ENCODE data around the gene WDR86.
A peak's percentile ranks its signal among the peaks of the same experiment; 100 is the strongest.

The WDR86 gene

GRCh38 chr7:151444632-151445031 is 34.8 kb upstream of the WDR86 start:
- peaks cover 15% of the 10 kb centered on the region for H3K27me3 Mint-ChIP-seq (ENCODE audit: low read depth)
- H3K9me3 Mint-ChIP-seq, result no peaks in the 10 kb centered on the region
- H3K27ac Mint-ChIP-seq, result peak overlapping the region in 2 of 3 experiments; percentile 58 to 75
- H3K36me3 Mint-ChIP-seq (ENCODE audit: low read depth), result no peaks in the 10 kb centered on the region
- no peak overlapping the region for H3K4me3 Mint-ChIP-seq
- peaks cover 36% of the 10 kb centered on the region for H3K4me1 Mint-ChIP-seq
- no peak for TF ChIP-seq CTCF (IDR thresholded peaks at IDR 0.05; ENCODE audit: unreplicated experiment in 3 of 3)

- TF ChIP-seq CTCF (IDR thresholded peaks at IDR 0.05; ENCODE audit: unreplicated experiment in 3 of 3), result no peak
- H3K4me3 Mint-ChIP-seq, result peak overlapping the region in 2 of 3 experiments; percentile 37 to 49
- H3K36me3 Mint-ChIP-seq (ENCODE audit: low read depth), result no peaks in the 10 kb centered on the region
- peaks cover 15% of the 10 kb centered on the region for H3K27me3 Mint-ChIP-seq (ENCODE audit: low read depth)
- H3K27ac Mint-ChIP-seq, result peak overlapping the region; percentile 41 to 80 (median 73)
- peaks cover 36% of the 10 kb centered on the region for H3K4me1 Mint-ChIP-seq
- no peaks in the 10 kb centered on the region for H3K9me3 Mint-ChIP-seq
Measured at GRCh38 chr7:151442776-151443496, 33.1 kb upstream of the WDR86 start.

- H3K4me3 Mint-ChIP-seq, result peak overlapping the region; percentile 55 to 76 (median 75)
- H3K9me3 Mint-ChIP-seq, result no peaks in the 10 kb centered on the region
- no peaks in the 10 kb centered on the region for H3K36me3 Mint-ChIP-seq (ENCODE audit: low read depth)
- H3K4me1 Mint-ChIP-seq, result peaks cover 46% of the 10 kb centered on the region
- H3K27me3 Mint-ChIP-seq (ENCODE audit: low read depth), result peaks cover 9% of the 10 kb centered on the region
- no peak for TF ChIP-seq CTCF (IDR thresholded peaks at IDR 0.05; ENCODE audit: unreplicated experiment in 3 of 3)
- peak overlapping the region; percentile 81 to 87 (median 82) for H3K27ac Mint-ChIP-seq
Measured at GRCh38 chr7:151440799-151441445, 31.1 kb upstream of the WDR86 start.

- Mint-ChIP-seq H3K27ac (peak within 1 kb of the TSS; percentile 77 to 82 (median 81)), H3K4me3 (peak within 1 kb of the TSS; percentile 41 to 76 (median 75)), H3K36me3 (ENCODE audit: low read depth) (no peaks in the 10 kb centered on the region), H3K9me3 (no peaks in the 10 kb centered on the region), H3K27me3 (ENCODE audit: low read depth) (peaks cover 9% of the 10 kb centered on the region), H3K4me1 (peaks cover 46% of the 10 kb centered on the region)
- no peak for TF ChIP-seq CTCF (IDR thresholded peaks at IDR 0.05; ENCODE audit: unreplicated experiment in 3 of 3)
Measured at GRCh38 chr7:151439855-151440798, 30.3 kb upstream of the WDR86 start, which contains the start of gene CRYGN. Gene CRYGN, minus strand, starts transcription at chr7:151440141. Its CDS starts 224 bp downstream, at chr7:151439917.

GRCh38 chr7:151438864-151439601 is 29.2 kb upstream of the WDR86 start:
- Mint-ChIP-seq H3K27ac (no peak overlapping the region), H3K9me3 (no peaks in the 10 kb centered on the region), H3K36me3 (ENCODE audit: low read depth) (no peaks in the 10 kb centered on the region), H3K27me3 (ENCODE audit: low read depth) (peaks cover 9% of the 10 kb centered on the region), H3K4me1 (peaks cover 48% of the 10 kb centered on the region), H3K4me3 (peak overlapping the region in 2 of 3 experiments; percentile 23 to 76)
- TF ChIP-seq CTCF (IDR thresholded peaks at IDR 0.05; ENCODE audit: unreplicated experiment in 3 of 3), result no peak

Measured in nephron (organoid).